OCI-LY3 (cell line): Measurements from ENCODE around the gene ATP8B1.

Experiments used
- CTCF ChIP-seq: fragments of 200-600, 300-600 bp; sonication (generic); IDR thresholded peaks from 2 replicates; pipeline ENCODE4 v1.5.1; 2014; ENCODE audit warnings: antibody characterized with exemption, low read length, low read depth
- EZH2phosphoT487 ChIP-seq: fragments of 200-600 bp; shearing (Covaris generic); IDR thresholded peaks from 2 replicates; pipeline ENCODE4 v1.6.1; 2018; ENCODE audit warnings: antibody characterized with exemption, mixed run types, low read depth

GRCh38 chr18:57696271-57696670 is 106.8 kb downstream of the ATP8B1 start:
- no peak for TF ChIP-seq CTCF
- TF ChIP-seq EZH2phosphoT487, result no peak
